H1 (cell line): ENCODE results near the gene CELF4. TPM values are rescaled to one million over a fixed set of nuclear protein-coding genes. Genes with fewer than 3 reads are reported as not detected.

Experiments
- ATF3 ChIP-seq: IDR thresholded peaks from 2 replicates; pipeline ENCODE4 v1.6.1; 2011; ENCODE audit warnings: low read depth, mild to moderate bottlenecking, low read length; ENCODE audit not compliant: insufficient read depth
- BRCA1 ChIP-seq: IDR thresholded peaks from 2 replicates; pipeline ENCODE4 v1.6.1; 2012; ENCODE audit warnings: low read depth, low read length, improper control_type of control experiment
- CBX8 ChIP-seq: fragments of 300-800, 300-1000 bp; sonication (generic); IDR thresholded peaks from 2 replicates; pipeline ENCODE4 v1.7.1; 2016; ENCODE audit warnings: low read depth, low read length, borderline replicate concordance
- GABPA ChIP-seq: IDR thresholded peaks from 2 replicates; pipeline ENCODE4 v1.6.1; 2011; ENCODE audit warnings: mild to moderate bottlenecking, low read length, moderate library complexity, borderline replicate concordance; ENCODE audit not compliant: insufficient read depth
- JUN ChIP-seq: IDR thresholded peaks from 2 replicates; pipeline ENCODE4 v1.6.1; 2011; ENCODE audit warnings: low read depth, mild to moderate bottlenecking, improper control_type of control experiment, low read length
- JUND ChIP-seq: IDR thresholded peaks from 2 replicates; pipeline ENCODE4 v1.6.1; 2011; ENCODE audit warnings: mild to moderate bottlenecking, improper control_type of control experiment, low read length
- KDM5A ChIP-seq: fragments of 200-600 bp; IDR thresholded peaks from 2 replicates; pipeline ENCODE4 v1.7.1; 2012; ENCODE audit warnings: mild to moderate bottlenecking, low read length, inconsistent platforms, mixed read lengths
- NANOG ChIP-seq: IDR thresholded peaks from 2 replicates; pipeline ENCODE4 v1.6.1; 2011; ENCODE audit warnings: low read length, low read depth, mild to moderate bottlenecking, inconsistent platforms; ENCODE audit not compliant: insufficient read depth, poor library complexity, severe bottlenecking
- NRF1 ChIP-seq: IDR thresholded peaks from 2 replicates; pipeline ENCODE4 v1.6.1; 2011; ENCODE audit warnings: mild to moderate bottlenecking, low read depth, low read length, improper control_type of control experiment
- POU5F1 ChIP-seq: IDR thresholded peaks from 2 replicates; pipeline ENCODE4 v1.6.1; 2011; ENCODE audit warnings: low read depth, mild to moderate bottlenecking, low read length, moderate library complexity
- RAD21 ChIP-seq, 2 experiments: IDR thresholded peaks in 1 of 2; conservative IDR thresholded peaks in 1 of 2; 2 replicates each; pipeline ENCODE4 v1.6.1; 2011; ENCODE audit warnings: low read depth in 2 of 2, low read length in 2 of 2, improper control_type of control experiment in 1 of 2, inconsistent platforms in 1 of 2, mild to moderate bottlenecking in 1 of 2, moderate library complexity in 1 of 2
- RXRA ChIP-seq: IDR thresholded peaks from 2 replicates; pipeline ENCODE4 v1.6.1; 2011; ENCODE audit warnings: low read depth, mild to moderate bottlenecking, low read length, moderate library complexity; ENCODE audit not compliant: insufficient read depth
- SP1 ChIP-seq: IDR thresholded peaks from 2 replicates; pipeline ENCODE4 v1.6.1; 2011; ENCODE audit warnings: low read depth, low read length
- SP2 ChIP-seq: IDR thresholded peaks from 2 replicates; pipeline ENCODE4 v1.6.1; 2012; ENCODE audit warnings: mild to moderate bottlenecking, low read length, inconsistent platforms
- SUZ12 ChIP-seq: fragments of 200-600 bp; sonication (generic); IDR thresholded peaks from 2 replicates; pipeline ENCODE4 v1.6.1; 2012; ENCODE audit warnings: mild to moderate bottlenecking, inconsistent platforms, low read length, moderate library complexity, mixed read lengths
- TAF1 ChIP-seq: IDR thresholded peaks from 2 replicates; pipeline ENCODE4 v1.6.1; 2011; ENCODE audit warnings: mild to moderate bottlenecking, low read depth, low read length
- TEAD4 ChIP-seq: IDR thresholded peaks from 2 replicates; pipeline ENCODE4 v1.6.1; 2012; ENCODE audit warnings: low read depth, low read length, inconsistent platforms, mixed read lengths
- YY1 ChIP-seq: IDR thresholded peaks from 2 replicates; pipeline ENCODE4 v1.6.1; 2011; ENCODE audit warnings: low read depth, mild to moderate bottlenecking, low read length
- ZNF274 ChIP-seq: IDR thresholded peaks from 2 replicates; pipeline ENCODE4 v1.7.0; 2012; ENCODE audit warnings: low read length, borderline replicate concordance; ENCODE audit errors: extremely low read depth
- polyA plus RNA-seq, 7 experiments: library from polyadenylated mRNA; depleted of rRNA in 3 of 7; stranded (reverse) in 5 of 7; unstranded in 2 of 7; fragments of >200 nt in 5 of 7; fragments of 200-250 nt in 2 of 7; gene quantifications; 1 replicate in 5 of 7; 2 replicates in 1 of 7; 4 replicates in 1 of 7; pipeline versions ENCODE4 v1.2.1 to v1.2.3, GENCODE V29; 2011 to 2013; ENCODE audit warnings: missing spikeins in 2 of 7, mixed read lengths in 2 of 7
- total RNA-seq: library from RNA; stranded (reverse); fragmentation: NEBNext Ultra II Directional; extraction: Animal tissue kit (Norgen Biotek cat#: 25700); gene quantifications from 2 replicates; pipeline ENCODE4 v1.2.1, GENCODE V29; 2021
- TF ChIP-seq, protein P1 (sequence below), 3 experiments: IDR thresholded peaks; 1 replicate in 2 of 3; 2 replicates in 1 of 3; pipeline versions ENCODE4 v1.5.1 to v1.6.1; 2011; ENCODE audit warnings: low read length in 3 of 3, mild to moderate bottlenecking in 3 of 3, inconsistent platforms in 2 of 3, low read depth in 1 of 3, moderate library complexity in 1 of 3; ENCODE audit not compliant: insufficient read depth in 1 of 3; ENCODE audit errors: control extremely low read depth in 1 of 3
- TF ChIP-seq, protein P2 (sequence below): IDR thresholded peaks from 2 replicates; pipeline ENCODE4 v1.6.1; 2011; ENCODE audit warnings: low read length, improper control_type of control experiment

The CELF4 gene
- total and polyA plus RNA-seq, 2 of the 8 experiments (the other 6 are each of a cell fraction or from before 2014, with no cell fraction given): 1.6 to 3.4 TPM

DNA sequence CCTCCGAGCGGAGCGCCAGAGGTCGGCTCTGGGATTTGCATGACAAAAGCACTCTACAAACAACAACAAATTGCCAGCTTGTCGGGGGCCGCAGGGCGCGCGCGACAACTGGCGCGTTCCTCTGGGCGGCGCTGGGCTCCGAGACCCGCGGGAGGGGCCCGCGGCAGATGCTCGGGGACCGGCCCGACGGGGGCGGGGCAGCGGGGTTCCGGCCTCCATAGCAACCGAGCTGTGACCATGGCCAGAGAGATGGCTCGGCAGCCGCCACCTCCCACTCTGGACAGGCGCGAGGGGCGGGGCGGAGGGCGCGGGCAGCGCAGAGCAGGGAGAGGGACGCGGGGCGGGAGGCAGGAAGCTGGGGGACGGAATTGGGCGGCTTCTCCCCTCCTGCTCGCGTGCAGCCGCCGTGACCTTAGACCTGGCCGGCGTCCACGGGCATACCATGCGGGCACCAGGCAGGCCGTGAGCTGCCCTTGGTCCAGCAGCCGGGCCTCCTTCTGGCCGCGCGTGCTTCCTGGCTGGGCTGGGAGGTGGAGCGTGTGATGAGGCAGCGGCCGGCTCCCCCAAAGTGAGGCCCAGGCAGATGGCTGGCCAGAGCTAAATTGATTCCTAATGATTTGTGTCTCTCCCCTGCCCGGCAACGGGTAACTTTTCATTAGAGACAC is 171.5 kb downstream of the CELF4 start (continued):
- TF ChIP-seq GABPA (no peak), POU5F1 (peak; percentile 95), KDM5A (no peak), TEAD4 (no peak), JUN (no peak), BRCA1 (no peak), SUZ12 (no peak), NRF1 (no peak), YY1 (peak; percentile 29; the same call in 1 of the 2 replicates), ZNF274 (no peak), SP1 (no peak), ATF3 (no peak), CBX8 (no peak), NANOG (peak; percentile 48), JUND (no peak), SP2 (no peak), TAF1 (no peak), RAD21 (IDR thresholded peaks at IDR 0.05 in 1 of 2, conservative IDR thresholded peaks at IDR 0.05 in 1 of 2; ENCODE audit: low read depth in 2 of 2, low read length in 2 of 2) (peak in 1 of 2 experiments; percentile 30; a peak in 1 of 4 replicates), RXRA (no peak)
- TF ChIP-seq, protein P1, sequence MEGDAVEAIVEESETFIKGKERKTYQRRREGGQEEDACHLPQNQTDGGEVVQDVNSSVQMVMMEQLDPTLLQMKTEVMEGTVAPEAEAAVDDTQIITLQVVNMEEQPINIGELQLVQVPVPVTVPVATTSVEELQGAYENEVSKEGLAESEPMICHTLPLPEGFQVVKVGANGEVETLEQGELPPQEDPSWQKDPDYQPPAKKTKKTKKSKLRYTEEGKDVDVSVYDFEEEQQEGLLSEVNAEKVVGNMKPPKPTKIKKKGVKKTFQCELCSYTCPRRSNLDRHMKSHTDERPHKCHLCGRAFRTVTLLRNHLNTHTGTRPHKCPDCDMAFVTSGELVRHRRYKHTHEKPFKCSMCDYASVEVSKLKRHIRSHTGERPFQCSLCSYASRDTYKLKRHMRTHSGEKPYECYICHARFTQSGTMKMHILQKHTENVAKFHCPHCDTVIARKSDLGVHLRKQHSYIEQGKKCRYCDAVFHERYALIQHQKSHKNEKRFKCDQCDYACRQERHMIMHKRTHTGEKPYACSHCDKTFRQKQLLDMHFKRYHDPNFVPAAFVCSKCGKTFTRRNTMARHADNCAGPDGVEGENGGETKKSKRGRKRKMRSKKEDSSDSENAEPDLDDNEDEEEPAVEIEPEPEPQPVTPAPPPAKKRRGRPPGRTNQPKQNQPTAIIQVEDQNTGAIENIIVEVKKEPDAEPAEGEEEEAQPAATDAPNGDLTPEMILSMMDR (IDR thresholded peaks at IDR 0.05; ENCODE audit: control extremely low read depth in 1 of 3, insufficient read depth in 1 of 3, low read depth in 1 of 3, low read length in 3 of 3): peak in 1 of 3 experiments; percentile 23; a peak in 1 of 4 replicates
- TF ChIP-seq, protein P2, sequence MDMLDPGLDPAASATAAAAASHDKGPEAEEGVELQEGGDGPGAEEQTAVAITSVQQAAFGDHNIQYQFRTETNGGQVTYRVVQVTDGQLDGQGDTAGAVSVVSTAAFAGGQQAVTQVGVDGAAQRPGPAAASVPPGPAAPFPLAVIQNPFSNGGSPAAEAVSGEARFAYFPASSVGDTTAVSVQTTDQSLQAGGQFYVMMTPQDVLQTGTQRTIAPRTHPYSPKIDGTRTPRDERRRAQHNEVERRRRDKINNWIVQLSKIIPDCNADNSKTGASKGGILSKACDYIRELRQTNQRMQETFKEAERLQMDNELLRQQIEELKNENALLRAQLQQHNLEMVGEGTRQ: no peak
